ENCODE data around the gene COL11A2.

The COL11A2 gene

GRCh38 chr6:33195304-33196165, 3.3 kb upstream of the COL11A2 start:
- ATAC-seq (replicated peaks; ENCODE audit: extremely low read depth, poor library complexity, severe bottlenecking) (no peak), DNase-seq (ENCODE audit: low spot score in 2 of 2) (no peak)
- H3K27me3 Mint-ChIP-seq = peaks cover 16% of the 10 kb centered on the region
- no peaks in the 10 kb centered on the region for H3K9me3 Mint-ChIP-seq
- H3K36me3 Mint-ChIP-seq (ENCODE audit: insufficient read depth) = peaks cover 35% of the 10 kb centered on the region
- peaks cover 34% of the 10 kb centered on the region for H3K4me1 Mint-ChIP-seq
- no peak overlapping the region for H3K27ac Mint-ChIP-seq (ENCODE audit: low read depth)
- H3K4me3 Mint-ChIP-seq = no peak overlapping the region

DNA sequence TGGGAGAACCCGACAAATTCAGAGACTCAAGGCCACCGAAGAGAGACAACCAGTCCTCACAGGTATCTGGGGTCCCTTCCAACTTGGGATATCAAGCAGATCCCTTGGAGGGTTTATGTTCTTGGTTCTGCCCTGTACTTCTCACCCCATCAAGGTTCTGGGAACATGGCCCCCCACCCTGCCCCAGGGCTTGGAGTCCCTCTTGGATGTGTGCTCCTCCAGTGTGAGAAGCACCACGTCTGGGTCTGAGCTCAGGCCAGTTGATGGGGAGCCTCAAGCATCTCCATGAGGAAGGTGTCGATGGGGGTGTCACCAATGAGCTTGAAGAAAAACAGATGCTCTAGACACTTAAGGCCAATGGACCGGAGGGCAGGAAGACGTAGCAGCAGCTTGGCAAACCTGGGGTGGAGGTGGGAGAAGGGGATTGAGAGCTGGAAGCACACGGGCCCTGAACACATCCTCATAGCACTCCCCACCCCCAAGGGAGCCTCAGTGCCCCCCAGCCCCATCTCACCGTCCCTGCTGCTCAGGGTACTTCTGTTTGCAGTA, 2.2 kb upstream of the COL11A2 start:
- ATAC-seq (replicated peaks; ENCODE audit: extremely low read depth, poor library complexity, severe bottlenecking) (no peak), DNase-seq (ENCODE audit: low spot score in 2 of 2) (no peak)
- H3K27ac Mint-ChIP-seq (ENCODE audit: low read depth) = no peak overlapping the region
- peaks cover 27% of the 10 kb centered on the region for H3K27me3 Mint-ChIP-seq
- H3K36me3 Mint-ChIP-seq (ENCODE audit: insufficient read depth) = peaks cover 28% of the 10 kb centered on the region
- peaks cover 30% of the 10 kb centered on the region for H3K4me1 Mint-ChIP-seq
- no peak overlapping the region for H3K4me3 Mint-ChIP-seq
- no peaks in the 10 kb centered on the region for H3K9me3 Mint-ChIP-seq

DNA sequence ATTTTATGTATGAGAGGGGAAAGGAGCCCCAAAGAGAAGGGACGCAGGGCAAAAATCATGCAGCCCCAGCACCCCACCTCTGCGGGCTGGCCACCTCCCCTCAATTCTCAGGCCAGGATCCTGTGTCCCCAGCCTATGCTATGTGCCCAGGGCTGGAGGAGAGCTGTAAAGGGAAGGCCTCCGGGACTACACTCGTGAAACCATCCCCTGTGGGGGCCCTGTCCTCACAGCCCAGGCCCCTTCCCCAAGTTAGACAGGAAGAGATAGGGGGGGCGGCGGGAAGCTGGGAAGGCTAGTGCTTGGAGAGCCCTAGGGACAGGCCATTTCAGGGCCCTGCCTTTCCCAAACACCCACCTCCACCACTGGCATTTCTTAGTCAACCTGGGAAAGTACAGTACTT, 1.4 kb upstream of the COL11A2 start:
- H3K9me3 Mint-ChIP-seq = no peaks in the 10 kb centered on the region
- no peak overlapping the region for H3K4me3 Mint-ChIP-seq
- H3K4me1 Mint-ChIP-seq = peaks cover 22% of the 10 kb centered on the region
- no peak overlapping the region for H3K27ac Mint-ChIP-seq (ENCODE audit: low read depth)
- peaks cover 34% of the 10 kb centered on the region for H3K27me3 Mint-ChIP-seq
- ATAC-seq (replicated peaks; ENCODE audit: extremely low read depth, poor library complexity, severe bottlenecking) = no peak
- peaks cover 28% of the 10 kb centered on the region for H3K36me3 Mint-ChIP-seq (ENCODE audit: insufficient read depth)
- no peak for DNase-seq (ENCODE audit: low spot score in 2 of 2)

GRCh38 chr6:33192671-33193602, 670 bp upstream of the COL11A2 start:
- DNase-seq (ENCODE audit: low spot score in 2 of 2) = no peak
- Mint-ChIP-seq H3K4me1 (peaks cover 15% of the 10 kb centered on the region), H3K27me3 (peaks cover 41% of the 10 kb centered on the region), H3K9me3 (no peaks in the 10 kb centered on the region), H3K36me3 (ENCODE audit: insufficient read depth) (peaks cover 28% of the 10 kb centered on the region), H3K27ac (ENCODE audit: low read depth) (no peak overlapping the region), H3K4me3 (peak overlapping the region; percentile 64)
- ATAC-seq (replicated peaks; ENCODE audit: extremely low read depth, poor library complexity, severe bottlenecking) = no peak

- Mint-ChIP-seq H3K27me3 (peaks cover 55% of the 10 kb centered on the region), H3K27ac (ENCODE audit: low read depth) (no peak overlapping the region), H3K4me3 (no peak overlapping the region), H3K36me3 (ENCODE audit: insufficient read depth) (peaks cover 20% of the 10 kb centered on the region), H3K4me1 (peaks cover 6% of the 10 kb centered on the region), H3K9me3 (no peaks in the 10 kb centered on the region)
- DNase-seq (ENCODE audit: low spot score in 2 of 2) (no peak), ATAC-seq (replicated peaks; ENCODE audit: extremely low read depth, poor library complexity, severe bottlenecking) (no peak)
Measured at GRCh38 chr6:33191383-33192104, 723 bp downstream of the COL11A2 start.

DNA sequence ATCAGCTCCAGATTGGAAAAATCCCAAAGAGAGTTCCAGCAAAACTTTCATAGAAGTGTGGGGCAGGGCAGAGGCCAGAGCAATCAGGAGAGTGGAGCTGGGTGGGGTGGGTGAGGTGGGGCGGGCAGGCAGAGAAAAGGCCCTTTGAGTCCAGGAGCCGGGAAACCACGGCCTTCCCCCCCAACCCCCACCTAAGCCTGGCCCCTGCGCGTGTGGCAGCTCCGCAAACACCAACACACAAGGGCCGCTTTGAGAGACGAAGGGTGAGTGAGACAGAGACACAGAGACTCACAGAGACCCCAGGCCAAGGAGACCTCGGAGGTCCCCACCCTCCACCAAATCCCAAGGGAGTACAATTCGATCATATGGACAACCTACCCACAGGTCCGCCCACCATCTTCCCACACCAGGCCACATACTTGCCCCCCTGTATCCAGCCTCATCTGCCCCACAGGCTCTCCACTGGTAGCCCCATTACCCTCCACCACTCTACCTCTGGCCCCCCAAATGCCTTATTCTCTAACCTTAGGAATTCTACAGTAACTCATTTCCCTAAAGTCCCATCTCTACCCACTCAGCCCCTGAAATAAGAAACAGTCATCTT, 1.7 kb downstream of the COL11A2 start:
- H3K27ac Mint-ChIP-seq (ENCODE audit: low read depth) = no peak overlapping the region
- no peak overlapping the region for H3K4me3 Mint-ChIP-seq
- H3K4me1 Mint-ChIP-seq = peaks cover 6% of the 10 kb centered on the region
- H3K9me3 Mint-ChIP-seq = no peaks in the 10 kb centered on the region
- H3K27me3 Mint-ChIP-seq = peaks cover 63% of the 10 kb centered on the region
- peaks cover 14% of the 10 kb centered on the region for H3K36me3 Mint-ChIP-seq (ENCODE audit: insufficient read depth)
- ATAC-seq (replicated peaks; ENCODE audit: extremely low read depth, poor library complexity, severe bottlenecking) = no peak
- no peak for DNase-seq (ENCODE audit: low spot score in 2 of 2)

DNA sequence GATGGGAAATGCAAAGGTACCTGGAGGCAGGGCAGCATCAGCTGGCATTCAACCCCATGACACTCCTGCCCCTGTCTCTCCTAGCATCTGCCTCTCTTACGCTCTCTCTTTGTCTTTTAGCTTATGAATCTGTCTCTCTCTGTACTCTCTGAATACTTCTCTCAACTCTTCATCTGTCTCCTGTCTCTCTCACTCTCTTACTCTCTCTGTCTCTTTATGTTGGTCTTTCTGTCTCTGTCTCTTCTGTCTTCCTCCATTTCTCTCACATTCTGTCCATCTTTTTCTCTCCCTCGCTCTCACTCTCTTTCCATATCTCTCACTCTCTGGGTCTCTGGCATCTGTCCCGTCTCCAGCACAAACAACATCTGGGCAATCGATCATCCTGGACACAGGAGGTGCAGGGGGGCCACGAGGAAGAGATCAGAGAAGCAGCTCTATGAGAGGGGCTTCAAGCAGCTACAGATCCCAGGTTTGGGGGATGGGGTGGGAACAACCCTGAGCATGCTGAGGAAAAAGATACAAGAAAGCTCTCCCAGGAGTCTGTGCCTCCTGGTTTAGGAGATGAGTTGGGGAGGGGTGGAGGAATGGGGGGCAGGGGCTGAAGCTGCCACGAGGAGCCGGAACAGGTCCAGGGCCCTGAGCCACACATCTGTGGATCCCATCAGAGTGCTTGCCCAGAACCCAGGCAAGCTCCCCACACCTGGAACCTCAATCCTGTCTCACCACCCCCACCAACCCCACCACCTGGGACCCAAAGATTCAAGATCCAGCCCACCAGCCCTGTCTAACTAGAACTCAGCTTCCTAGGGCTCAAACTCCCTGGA, 2.4 kb downstream of the COL11A2 start:
- ATAC-seq (replicated peaks; ENCODE audit: extremely low read depth, poor library complexity, severe bottlenecking) (no peak), DNase-seq (ENCODE audit: low spot score in 2 of 2) (no peak)
- H3K9me3 Mint-ChIP-seq = no peaks in the 10 kb centered on the region
- peaks cover 7% of the 10 kb centered on the region for H3K4me1 Mint-ChIP-seq
- peaks cover 11% of the 10 kb centered on the region for H3K36me3 Mint-ChIP-seq (ENCODE audit: insufficient read depth)
- H3K27me3 Mint-ChIP-seq = peaks cover 68% of the 10 kb centered on the region
- H3K4me3 Mint-ChIP-seq = no peak overlapping the region
- H3K27ac Mint-ChIP-seq (ENCODE audit: low read depth) = no peak overlapping the region

DNA sequence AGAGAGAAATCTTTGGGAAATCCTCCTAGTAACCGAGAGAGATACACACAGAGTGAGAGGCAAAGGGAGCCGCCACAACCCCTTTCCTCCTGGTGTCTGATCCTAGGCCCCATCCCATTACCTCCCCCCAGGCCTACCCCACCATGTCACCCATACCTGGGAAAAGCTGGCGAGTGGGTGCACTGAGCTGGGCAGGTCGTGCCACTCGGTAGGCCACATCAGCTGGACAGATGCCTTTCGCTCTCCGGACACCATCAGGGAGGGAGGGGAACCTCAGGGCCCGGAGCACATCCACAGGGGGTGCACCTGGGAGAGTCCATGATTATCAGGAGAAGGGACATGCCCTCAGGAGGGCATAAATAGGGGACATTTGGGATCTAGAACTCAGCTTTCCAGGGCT, 3.1 kb downstream of the COL11A2 start:
- Mint-ChIP-seq H3K27ac (ENCODE audit: low read depth) (no peak overlapping the region), H3K27me3 (peaks cover 73% of the 10 kb centered on the region), H3K4me1 (peaks cover 11% of the 10 kb centered on the region), H3K36me3 (ENCODE audit: insufficient read depth) (peaks cover 7% of the 10 kb centered on the region), H3K9me3 (no peaks in the 10 kb centered on the region), H3K4me3 (no peak overlapping the region)
- DNase-seq (ENCODE audit: low spot score in 2 of 2) = no peak
- no peak for ATAC-seq (replicated peaks; ENCODE audit: extremely low read depth, poor library complexity, severe bottlenecking)

DNA sequence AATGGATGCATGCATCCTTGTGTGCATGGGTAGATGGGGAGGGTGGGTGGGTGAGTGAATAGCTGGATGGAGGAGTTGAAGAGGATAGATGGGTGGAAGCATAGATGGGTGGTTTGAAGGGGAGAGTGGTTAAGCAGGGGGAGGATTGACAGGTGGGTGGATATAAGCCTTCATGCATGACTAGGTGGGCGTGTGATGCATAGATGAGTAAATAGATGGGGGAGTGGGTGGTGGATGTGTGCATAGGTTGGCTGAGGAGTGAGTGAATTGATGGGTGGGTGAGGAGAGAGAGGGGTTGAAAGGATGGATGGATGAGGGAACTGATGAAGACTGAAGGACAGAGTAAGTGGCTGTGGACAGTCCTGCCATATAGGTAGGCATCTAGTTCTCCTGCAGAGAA, 4.5 kb downstream of the COL11A2 start:
- Mint-ChIP-seq H3K4me3 (no peak overlapping the region), H3K36me3 (ENCODE audit: insufficient read depth) (peaks cover 5% of the 10 kb centered on the region), H3K27me3 (peaks cover 73% of the 10 kb centered on the region), H3K27ac (ENCODE audit: low read depth) (no peak overlapping the region), H3K4me1 (peaks cover 21% of the 10 kb centered on the region), H3K9me3 (peaks cover 10% of the 10 kb centered on the region)
- DNase-seq (ENCODE audit: low spot score in 2 of 2) (no peak), ATAC-seq (replicated peaks; ENCODE audit: extremely low read depth, poor library complexity, severe bottlenecking) (no peak)

- Mint-ChIP-seq H3K4me3 (no peak overlapping the region), H3K27ac (ENCODE audit: low read depth) (no peak overlapping the region), H3K36me3 (ENCODE audit: insufficient read depth) (peaks cover 3% of the 10 kb centered on the region), H3K27me3 (peaks cover 58% of the 10 kb centered on the region), H3K9me3 (peaks cover 13% of the 10 kb centered on the region), H3K4me1 (peaks cover 22% of the 10 kb centered on the region)
- ATAC-seq (replicated peaks; ENCODE audit: extremely low read depth, poor library complexity, severe bottlenecking) (no peak), DNase-seq (ENCODE audit: low spot score in 2 of 2) (no peak)
Measured at GRCh38 chr6:33185654-33186187, 6.5 kb downstream of the COL11A2 start.

- no peak for DNase-seq (ENCODE audit: low spot score in 2 of 2)
- ATAC-seq (replicated peaks; ENCODE audit: extremely low read depth, poor library complexity, severe bottlenecking) = no peak
- Mint-ChIP-seq H3K4me1 (peaks cover 22% of the 10 kb centered on the region), H3K27me3 (peaks cover 53% of the 10 kb centered on the region), H3K27ac (ENCODE audit: low read depth) (no peak overlapping the region), H3K4me3 (no peak overlapping the region), H3K9me3 (peaks cover 13% of the 10 kb centered on the region), H3K36me3 (ENCODE audit: insufficient read depth) (peaks cover 3% of the 10 kb centered on the region)
Measured at GRCh38 chr6:33185190-33185589, 7.1 kb downstream of the COL11A2 start.

Data from central memory CD8-positive, alpha-beta T cell (primary cell).